NCI-H2029 treated with DMSO at 0.1 percent for 48 hours (cell line): ENCODE results near the gene SLC48A1.
"Not testable (repeated sequence)": the region's sequence is repeated elsewhere in the genome, so short reads cannot be mapped to it uniquely, and the experiment has no call there.

Experiments used
- DNase-seq: peaks from one replicate; lab custom pipeline; 2025; lab: John Stamatoyannopoulos, UW

SLC48A1 gene

DNA sequence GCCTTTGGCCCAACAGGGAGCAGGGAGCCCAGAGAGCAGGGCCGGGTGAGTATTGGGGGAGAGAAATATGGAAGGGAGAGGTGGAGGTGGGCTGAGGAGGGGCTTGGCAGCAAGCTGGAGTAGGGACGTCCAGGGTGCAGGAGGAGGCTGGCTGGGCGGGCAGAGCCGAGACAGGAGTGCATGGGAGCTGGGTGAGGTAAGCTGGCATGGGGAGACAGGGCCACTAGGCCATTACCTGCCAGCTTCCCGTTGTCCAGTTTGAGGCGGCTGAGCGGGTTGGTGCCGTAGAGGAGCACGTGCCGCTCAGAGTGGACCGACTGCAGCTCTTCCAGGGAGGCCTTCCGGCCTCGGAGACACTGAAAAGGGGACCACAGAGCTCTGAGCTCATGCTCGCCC is 18.3 kb downstream of the SLC48A1 start:
- DNase-seq: no peak

DNA sequence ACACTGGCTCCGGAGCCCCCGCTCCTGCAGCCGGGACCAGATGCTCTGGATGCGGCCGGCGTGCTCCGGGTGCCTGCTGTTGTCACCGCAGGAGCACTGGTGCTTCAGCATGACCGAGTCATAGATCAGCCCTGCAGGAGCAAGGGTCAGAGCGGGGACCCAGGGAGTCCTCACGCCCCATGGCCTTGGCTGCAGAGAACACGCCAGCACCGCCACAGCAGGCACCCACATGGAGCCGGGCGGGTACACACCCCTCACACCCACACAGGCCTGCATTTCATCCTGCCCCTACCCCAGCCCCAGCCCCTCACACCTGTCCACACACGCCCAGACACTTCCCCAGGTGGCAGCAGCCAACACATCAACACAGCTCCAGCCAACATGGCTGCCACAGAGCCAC is 18.8 kb downstream of the SLC48A1 start:
- DNase-seq: no peak

DNA sequence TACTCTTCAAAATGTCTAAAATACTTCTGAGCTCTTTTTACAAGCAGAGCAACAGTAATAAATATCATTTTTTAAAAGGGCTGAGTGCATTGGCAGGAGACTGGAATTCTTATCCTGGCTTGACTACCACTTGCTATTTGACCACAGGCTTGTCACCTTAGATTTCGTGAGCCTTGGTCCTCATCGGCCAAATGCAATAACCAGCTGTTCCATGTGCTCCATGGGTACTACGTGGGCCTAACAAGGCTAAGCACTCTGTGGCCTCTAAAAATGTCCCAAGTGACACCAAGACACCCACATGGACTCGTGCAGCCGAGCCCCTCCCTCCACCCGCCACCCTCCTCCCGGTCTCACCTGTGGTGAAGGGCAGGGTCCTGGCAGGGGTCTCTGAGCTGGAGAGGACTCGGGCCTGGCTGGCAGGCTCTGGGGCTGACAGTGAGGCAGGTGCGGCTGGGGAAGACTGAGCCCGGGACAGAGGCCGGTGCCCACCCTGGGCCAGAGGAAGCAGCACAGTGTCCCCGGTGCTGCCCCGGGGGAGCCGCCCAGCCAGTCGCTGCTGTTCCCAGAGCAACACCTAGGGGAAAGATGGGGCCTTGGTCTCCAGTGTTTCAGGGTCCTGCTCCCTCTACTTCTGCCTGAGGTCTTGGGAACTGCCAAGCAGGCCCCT is 20.1 kb downstream of the SLC48A1 start:
- no peak for DNase-seq

DNA sequence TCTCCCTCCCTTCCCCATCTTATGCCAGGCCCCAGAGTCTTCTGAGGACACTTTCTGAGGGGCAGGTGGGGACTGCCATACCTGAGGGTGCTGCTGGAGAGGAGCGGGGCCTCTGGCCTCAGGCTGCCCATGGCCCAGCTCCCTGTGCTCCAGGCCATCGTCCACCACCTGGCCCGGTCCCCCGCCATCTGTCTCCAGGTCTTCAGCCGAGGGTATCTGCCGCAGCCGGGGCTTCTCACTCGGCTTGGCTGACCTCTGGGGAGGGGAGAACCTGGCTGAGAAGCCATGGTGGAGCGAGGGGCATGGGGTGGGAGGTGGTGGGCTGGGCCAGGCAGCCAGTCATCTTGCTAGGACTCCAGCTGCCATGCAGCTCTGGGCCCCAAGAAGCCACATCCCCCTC is 21.6 kb downstream of the SLC48A1 start:
- no peak for DNase-seq

DNA sequence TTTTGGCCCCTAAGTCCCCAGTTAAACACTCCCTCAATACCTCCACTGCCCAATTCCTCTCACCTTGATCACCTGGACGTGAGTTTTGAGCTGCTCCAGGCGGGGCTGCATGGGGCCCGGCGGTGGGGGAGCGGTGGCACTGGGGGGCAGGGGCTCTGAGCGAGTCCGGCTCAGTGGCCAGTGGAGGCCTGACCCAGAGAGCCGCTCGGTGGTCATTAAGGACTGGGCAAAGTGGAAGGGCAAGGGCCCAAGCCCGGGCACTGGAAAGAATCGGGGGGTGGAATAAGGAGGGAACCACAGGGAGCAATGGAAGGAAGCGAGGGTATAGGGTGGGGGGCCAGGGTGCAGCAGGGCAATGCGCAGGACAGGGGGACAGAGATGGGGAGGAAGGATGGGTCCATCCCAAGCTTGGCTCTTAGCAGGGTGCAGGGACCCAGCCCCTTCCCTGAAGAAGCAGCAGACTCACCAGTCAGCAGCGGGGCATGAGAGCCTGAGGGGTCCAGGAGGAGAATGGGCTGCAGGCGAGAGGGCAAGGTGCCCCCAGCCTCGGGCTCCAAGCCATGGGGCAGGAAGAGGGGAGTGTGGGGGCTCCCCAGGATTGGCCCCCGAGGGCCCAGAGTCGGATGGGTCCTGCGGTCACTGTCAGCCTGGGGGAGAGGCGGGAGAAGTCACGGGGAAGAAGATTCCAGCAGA is 22.2 kb downstream of the SLC48A1 start:
- DNase-seq: no peak

DNA sequence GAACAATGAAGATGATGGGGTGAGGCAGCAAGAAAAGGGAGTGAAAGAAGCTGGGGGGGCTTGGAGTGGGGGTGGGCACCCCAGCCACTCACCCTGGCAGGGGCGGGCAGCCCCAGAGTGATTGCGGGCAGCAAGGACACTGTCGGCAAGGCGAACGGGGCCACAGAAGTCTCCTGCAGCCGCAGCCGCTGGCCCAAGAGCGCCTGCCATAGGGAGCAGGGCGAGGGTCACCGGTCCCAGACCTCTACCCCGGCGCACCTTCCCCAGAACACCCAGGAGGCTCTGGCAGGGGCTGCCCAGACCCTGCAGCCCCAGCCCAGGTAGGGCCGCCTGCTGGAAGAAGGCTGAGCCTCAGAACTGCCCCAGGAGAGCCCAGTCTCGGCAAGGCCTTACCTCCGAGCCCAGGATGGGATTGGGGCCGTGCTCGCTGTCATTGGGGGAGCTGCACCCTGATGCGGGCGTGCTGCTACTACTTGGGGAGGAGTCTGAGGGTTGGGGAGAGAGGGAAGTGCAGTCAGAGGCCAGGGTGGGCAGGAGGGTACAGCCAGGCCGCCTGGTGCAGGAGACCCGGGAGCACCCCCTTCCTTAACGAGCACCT is 22.9 kb downstream of the SLC48A1 start:
- no peak for DNase-seq

DNA sequence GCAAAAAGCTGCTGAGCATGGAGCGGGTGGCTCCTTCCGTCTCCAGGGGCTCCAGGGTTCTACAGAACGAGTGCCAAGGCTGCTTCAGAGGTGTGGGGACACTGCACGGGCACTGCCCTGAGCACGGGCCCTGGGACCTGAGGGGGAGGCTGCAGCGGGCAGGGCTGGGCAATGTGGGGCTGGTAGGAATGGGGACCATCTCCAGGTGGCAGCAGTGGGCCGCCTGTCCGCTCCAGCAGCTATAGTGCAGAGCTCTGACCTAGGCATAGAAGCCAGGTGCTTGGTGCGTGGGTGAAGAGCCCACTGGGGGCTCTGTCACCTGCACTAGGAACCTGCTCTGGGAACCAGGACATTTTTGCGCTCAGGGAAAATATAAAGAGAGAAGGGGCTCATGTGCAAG is 24.4 kb downstream of the SLC48A1 start:
- no peak for DNase-seq

DNA sequence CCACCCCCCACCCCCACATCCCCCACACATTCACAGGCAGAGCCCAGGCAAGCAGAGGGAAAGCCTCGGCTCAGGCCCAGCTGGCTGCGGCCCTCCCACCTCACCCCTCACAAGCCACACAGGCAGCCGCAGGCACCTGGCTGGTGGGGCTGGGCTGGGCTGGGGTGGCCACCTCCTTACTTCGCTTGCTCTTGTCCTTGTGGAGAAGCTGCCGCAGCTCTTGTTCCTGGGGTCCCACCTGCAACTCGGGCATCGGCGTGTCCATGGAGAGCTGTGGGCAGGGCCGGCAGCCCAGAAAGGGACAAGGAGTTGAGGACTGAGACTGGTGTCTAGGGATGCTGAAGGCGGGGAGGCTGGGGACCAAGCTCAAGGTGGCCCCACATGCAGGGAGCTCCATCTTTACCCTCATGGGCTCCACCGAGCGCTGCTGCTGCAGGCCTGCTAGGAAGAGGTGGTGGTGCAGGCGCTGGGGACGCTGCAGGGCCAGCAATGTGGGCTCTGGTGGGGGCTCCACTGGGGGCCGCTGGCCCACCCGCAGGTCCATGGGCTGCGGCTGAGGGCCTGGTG is 25.4 kb downstream of the SLC48A1 start:
- DNase-seq: no peak

DNA sequence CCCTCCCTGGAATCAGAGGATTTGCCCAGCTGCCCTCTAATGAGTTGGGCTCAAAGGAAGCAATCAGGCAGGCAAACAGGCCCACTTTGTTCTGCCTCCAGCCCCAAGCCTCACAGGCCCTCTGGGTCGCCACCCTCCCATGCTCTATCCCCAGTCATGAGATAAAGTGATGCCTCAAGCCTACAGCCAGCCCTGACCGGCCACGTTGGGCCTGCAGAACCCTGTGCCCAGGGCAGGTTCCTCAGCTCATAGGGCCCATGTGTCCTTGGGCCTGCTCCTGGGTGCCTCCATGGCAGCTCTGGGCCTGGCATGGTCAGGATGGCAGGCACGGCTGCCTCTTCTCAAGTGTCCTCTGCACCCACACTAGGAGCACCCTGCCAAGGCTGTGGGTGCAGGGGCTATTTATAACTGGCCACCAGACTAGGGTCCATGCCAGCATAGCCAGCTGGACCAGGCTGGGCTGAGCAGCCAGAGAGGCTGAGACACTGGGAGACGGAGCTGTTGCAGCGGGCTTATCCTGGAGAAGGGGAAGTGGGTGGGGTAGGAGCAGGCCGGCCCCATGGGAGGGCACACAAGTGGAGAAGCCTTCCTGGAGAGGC is 26.4 kb downstream of the SLC48A1 start:
- DNase-seq: no peak

DNA sequence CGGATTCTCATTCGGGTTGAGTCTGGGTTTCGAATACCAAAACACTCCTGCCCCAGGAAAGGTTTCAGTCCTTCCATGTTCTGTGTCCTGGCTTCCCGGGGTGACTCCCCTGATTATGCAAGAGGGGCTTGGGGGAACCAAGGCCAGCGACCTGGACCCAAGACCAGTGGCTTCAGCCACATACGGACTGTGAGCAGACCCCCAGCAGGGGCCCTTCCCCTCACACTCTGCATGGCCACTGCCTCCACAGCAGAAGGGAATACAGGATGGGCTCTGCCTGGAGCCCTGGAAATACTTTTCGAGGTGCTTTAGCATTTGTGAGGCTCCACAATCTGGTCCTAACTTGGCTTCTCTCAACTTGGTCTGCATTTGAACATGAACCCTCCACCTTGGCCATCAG is 27.5 kb downstream of the SLC48A1 start:
- no peak for DNase-seq

DNA sequence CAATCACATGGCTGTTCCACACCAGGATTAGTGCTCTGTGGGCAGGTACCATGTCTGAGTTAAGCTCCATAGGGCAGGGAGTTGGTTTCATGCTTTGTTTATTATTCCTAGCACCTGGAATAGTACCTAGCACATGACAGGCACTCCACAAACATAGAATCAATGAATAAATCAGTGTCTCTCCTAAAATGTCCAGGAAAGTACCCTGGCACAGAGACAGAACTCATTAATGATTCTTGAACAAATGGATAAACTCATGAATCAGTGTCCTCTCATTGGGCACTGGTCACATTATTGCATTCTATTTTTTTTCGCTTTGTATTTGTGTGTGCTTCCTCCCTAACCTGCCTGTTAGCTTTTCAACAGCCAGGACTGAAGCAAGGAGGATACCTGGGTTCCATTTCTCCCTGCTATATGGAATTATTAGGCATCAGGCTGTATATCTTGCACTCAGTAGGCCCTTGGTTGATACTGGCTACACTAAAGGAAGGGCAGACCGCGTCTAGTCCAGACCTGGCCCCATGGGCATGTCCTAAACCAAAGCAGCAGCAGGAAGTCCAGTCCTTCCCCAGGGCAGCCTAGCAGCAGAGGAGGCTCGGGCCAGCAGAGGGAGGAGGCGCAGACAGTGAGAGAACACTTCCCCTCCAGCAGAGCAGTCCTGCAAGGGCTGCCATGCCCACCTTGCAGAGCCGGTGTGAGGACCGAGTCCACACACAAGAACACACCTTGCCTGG is 28.3 kb downstream of the SLC48A1 start:
- DNase-seq: no peak

DNA sequence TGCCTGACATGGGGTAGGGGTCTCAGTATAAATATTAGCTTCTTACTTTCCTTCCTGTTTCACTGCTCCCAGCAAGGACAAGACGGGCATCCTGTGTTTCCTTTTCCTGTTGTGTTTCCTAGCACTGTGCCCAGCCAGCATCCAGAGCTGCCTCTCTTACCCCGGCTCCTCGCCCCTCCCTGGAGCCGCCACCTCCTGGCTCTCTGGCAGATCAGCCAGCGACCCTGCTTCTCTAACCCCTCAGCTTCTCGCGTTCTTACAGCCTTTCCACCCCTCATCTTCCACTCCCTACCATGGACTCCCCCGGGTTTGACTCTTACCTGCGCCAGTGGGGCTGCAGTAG is 28.8 kb downstream of the SLC48A1 start:
- no peak for DNase-seq

DNA sequence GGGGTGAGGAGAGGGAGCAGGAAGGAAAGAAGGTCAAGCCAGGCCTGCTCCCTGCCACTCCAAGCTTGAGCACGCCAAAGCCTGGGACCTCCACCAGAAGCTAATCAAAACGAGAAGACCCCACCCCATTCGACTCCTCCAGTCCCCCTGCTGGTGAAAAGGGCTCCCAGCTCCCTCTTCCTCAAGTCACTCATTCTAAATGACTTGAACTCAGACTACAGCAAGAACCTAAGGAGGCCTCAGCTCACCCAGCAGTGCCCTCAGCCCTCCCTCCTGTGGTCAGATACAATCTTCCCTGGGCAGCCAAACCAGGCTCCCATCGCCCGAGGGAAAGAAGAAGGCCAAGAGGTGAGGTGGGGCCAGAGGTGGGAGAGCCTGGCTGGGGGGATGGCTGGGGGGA is 29.3 kb downstream of the SLC48A1 start:
- no peak for DNase-seq

DNA sequence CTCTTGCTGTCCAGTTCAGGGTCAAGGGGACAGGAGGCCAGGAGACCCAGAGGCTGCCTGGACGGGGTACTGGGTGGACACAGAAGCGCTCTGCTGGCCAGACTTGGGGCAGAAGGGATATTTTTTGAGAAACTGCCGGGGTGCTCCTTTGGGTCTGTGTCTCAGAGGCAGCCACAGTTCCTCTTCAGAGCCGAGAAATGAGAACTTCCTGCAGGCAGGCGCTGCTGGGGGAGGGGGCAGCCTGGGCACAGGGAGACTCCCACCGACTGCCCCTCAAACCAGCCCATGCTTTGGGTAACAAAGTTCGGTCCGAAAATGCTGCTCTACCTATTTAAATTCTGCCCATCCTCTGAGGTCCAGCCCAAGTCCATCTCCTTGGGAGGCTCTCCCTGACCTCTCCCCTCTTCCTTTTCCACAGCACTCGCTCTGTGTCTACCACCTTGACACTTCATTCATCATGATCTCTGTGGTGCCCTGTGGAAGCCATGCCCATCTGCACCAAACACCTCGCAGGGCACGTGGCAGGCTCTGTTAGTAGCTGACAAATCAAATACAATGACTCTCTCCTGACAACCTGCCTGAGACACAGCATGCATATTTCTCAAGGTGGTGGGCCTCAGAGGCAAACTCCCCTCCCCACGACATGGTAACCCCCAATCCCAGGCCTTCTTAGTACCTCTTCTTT is 30.3 kb downstream of the SLC48A1 start:
- DNase-seq: no peak

DNA sequence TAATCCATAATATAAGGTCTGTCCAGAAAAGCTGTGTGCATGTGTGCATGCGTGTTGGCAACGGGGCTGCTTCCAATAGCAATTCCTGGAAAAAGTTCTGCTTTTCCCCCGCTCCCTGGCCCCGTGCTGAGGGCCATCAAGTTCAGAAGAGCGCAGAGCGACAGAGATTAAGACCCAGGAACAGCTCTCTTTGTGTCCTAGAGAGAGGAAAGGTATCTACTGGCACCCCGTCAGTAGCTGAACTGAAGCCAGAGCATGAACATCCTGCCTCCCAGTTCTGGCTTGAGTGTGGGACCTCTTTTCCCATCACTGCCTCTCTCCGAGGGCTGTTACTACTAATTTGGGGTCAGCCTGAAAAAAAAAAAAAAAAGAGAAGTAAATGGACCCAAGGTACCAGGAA is 31.1 kb downstream of the SLC48A1 start:
- no peak for DNase-seq

DNA sequence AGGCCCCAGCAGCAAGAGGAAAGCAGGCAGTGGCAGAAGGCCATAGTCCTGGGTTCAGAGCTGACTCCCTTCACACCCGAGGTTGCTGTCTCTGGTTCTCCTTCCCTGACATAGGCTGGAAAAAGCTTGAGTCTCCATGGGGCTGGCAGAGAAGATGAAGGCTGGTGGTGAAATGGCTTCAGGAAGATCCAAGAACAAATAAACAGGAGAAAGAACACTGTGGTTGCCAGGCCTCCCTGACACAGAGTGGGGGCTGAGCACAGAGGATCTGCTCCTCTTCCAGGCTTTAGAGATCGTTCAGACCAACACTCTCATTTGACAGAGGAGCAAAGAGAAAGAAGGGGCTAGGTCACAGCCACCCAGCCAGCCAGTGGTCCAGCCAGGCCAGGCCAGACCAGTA is 32.4 kb downstream of the SLC48A1 start:
- no peak for DNase-seq

DNA sequence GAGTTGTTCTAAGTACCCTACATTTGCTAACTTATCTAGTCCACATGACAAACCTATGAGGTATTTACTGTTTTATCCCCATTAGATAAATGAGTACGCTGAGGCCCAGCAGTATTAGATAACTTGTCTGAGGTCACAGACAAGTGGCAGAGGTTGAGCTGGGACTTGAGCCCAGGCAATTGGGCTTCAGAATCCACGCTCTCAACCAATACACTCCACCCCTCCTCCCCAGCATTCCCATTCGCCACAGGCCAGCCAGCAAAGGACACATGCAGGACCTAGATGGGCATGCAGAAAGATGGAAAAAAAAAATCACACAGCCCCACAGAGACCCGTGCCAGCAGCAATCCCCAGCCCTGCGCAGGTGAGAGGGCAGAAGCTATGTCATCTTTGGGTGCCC is 34.3 kb downstream of the SLC48A1 start:
- DNase-seq: no peak

DNA sequence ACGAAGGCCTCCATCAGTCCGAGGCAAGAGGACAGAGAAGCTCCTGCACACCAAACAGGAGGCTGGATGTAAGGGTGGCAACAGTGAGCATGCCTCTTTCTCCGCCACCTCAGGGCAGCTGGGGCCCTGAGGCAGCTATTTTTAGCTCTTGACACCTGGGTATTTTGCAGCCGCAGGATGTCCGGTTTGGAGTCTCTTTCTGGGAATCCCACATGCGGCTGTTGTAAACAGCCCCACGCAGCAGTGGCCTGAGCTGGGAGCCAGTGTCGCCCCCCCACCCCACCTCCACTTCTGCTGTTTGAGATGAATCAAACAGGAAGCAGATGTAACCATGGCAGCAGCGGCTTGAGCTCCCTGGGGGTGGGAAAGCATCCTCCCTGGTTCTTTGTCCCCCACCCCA is 35.0 kb downstream of the SLC48A1 start:
- no peak for DNase-seq

DNA sequence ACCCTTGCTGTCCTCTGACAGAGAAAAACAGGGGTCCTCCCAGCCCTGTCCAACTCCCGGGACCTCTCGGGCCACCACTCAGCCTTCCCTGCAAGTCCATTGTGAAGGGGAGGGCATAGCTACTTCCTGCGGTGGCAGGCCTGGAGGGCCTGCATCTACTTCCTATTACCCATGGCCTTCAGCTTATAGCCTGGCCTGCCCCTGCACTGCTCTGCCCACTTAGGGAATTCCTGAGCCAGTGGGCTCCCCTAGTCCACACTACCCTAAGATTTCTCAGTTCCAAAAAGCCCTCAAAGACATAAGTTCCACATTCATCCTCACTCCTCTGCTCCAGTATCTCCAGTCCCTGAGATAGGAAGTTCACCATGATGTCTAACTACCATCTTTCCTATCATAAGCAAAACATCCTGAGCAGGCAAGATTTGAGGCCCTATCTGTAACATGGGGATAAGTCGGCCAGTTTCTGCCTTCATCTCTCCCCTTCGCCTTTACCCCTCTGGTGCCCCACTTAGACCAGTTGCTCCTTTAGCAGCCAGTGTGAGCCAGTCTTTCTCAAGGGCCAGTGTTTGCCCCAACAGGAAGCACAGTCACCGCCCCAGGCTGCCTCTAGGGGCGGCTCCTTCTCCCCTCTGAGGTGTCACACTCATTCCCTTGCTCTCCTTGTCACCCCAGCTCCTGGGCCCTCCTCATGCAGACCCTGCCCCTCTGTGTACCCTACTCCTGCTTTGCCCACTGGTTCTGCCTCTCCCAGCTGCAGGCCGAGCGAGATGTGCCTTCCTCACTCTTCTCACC is 35.7 kb downstream of the SLC48A1 start:
- no peak for DNase-seq

DNA sequence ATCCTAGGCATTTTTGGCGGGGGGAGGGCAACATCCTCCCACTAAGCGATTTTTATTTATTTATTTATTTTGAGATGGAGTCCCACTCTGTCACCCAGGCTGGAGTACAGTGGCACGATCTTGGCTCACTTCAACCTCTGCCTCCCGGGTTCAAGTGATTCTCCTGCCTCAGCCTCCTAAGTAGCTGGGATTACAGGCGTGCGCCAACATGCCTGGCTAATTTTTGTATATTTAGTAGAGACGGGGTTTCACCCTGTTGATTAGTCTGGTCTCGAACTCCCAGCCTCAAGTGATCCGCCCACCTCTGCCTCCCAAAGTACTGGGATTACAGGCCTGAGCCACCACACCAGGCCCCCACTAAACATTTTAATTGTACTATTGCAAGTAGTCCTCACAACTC is 36.5 kb downstream of the SLC48A1 start:
- not testable (repeated sequence) for DNase-seq

DNA sequence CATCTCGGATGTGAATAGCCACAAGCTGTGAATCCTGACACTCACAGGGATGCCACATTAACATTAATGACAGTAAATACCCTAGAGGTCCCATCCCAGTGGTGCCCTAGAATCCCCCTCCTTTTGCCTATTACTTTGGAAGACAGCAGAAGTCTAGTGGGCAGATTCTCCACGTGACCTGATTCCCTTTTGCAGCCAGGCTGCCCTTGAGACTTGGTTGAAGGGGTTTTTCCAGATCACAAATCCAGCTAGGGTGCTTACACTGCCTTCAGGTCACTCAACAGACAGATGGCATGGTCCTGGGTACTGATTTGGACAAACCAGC is 38.0 kb downstream of the SLC48A1 start:
- no peak for DNase-seq
